NK-92 treated with Interleukin-12 subunit alpha and Interleukin-12 subunit beta, amount 100 ng/mL, for 24 hours (cell line): ENCODE results near the gene ZNF358.

ENCODE experiments used
- DNase-seq: peaks from one replicate; lab custom pipeline; 2025; lab: John Stamatoyannopoulos, UW

Gene ZNF358

GRCh38 chr19:7559102-7559501 is 43.2 kb downstream of the ZNF358 start:
- DNase-seq = no peak

- DNase-seq = no peak
These were observed 44.4 kb downstream of the ZNF358 start for GRCh38 chr19:7560255-7560654.

- no peak for DNase-seq
These were observed 45.4 kb downstream of the ZNF358 start for GRCh38 chr19:7561325-7561724.

GRCh38 chr19:7562646-7563393 is 46.9 kb downstream of the ZNF358 start:
- no peak for DNase-seq

- no peak for DNase-seq
These were observed 49.0 kb downstream of the ZNF358 start for GRCh38 chr19:7564866-7565265.

- no peak for DNase-seq
These were observed 49.4 kb downstream of the ZNF358 start for GRCh38 chr19:7565332-7565731.
